HG03378 (cell line): ENCODE data around the gene RACGAP1.
A peak's percentile ranks its signal among the peaks of the same experiment; 100 is the strongest.

Experiments used
- ATAC-seq: cut with Tn5 transposase; IDR thresholded peaks from one replicate; pipeline ENCODE4 v1.9.1; 2021; ENCODE audit warnings: mild to moderate bottlenecking, moderate library complexity; ENCODE audit not compliant: unreplicated experiment

The RACGAP1 gene

DNA sequence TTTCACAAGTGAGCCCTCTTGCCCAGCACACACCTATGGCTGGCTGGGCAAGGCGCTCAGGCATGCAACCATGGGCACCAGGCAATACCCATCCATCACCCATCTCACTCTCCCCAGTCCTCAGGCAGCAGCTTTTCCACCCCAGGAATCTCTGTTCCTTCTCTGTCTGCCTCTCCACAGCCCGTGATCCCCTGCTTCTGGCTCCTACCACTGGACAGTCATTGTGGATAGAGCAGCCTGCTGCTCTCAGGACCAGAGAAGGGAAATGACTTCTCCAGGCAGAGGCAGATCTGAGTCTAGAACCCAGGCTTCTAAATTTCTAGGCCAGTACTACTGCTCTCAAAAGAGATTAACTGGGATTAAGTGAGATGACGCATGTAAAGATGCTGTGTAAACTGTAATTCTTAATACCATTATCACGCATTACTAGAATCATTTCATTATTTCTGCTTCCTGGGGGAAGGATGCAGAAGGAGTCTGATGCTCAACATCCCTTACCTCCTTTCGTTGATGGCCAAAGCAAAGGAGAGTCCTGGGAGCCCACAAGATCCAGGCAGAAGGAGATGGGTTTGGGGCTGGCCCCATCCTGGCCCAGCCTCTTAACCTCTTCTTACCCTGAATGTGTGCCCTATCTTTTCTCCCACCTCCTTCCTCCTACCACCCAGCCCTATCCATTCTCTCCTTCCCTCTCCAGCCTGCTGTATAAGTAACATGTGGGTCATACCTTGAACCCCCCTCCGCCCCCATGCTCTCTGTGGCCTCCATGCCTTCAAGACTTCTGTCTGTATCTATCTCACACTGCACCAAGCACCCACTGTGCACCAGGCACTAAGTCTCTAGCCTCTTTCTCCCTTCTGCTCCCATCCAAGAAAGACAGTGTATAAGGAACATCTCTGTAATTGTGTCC is 68.4 kb downstream of the RACGAP1 start:
- no peak for ATAC-seq

DNA sequence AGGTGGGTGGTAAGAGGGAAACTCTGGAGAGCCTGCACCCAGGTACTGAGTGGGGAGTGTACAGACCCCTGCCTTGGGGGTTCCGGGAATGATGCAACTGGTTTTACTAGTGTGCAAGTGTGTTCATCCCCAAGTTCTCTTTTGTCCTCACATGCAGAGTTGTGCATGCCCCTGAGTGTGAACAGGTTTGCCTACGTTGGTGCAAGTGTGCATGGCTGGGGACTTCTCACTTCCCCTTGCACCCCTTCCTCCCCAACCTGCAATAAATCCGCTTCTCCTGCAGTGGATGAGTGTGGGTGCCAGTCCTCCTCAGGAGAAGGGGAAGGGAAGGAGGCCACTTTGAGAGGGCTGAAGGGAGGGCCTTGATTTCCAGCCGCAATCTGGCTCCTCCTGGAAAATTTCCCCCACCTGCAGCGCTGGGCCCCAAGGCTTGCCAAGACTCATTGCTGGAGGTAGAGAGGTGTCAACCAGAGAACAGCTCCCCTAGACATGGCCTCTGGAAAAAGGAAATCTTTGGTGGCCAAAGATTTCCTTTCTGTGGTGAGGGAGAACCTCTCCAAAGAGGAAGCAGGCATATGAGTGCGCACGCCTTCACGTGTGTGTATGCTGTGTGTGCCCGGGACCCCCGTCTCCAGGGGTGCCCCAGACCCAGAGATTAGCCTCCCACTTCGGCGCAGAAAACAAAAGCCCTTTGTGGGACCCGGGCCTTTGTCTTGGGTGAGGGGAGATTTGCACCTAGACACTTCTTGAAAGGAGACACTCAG is 69.2 kb downstream of the RACGAP1 start:
- ATAC-seq = no peak

DNA sequence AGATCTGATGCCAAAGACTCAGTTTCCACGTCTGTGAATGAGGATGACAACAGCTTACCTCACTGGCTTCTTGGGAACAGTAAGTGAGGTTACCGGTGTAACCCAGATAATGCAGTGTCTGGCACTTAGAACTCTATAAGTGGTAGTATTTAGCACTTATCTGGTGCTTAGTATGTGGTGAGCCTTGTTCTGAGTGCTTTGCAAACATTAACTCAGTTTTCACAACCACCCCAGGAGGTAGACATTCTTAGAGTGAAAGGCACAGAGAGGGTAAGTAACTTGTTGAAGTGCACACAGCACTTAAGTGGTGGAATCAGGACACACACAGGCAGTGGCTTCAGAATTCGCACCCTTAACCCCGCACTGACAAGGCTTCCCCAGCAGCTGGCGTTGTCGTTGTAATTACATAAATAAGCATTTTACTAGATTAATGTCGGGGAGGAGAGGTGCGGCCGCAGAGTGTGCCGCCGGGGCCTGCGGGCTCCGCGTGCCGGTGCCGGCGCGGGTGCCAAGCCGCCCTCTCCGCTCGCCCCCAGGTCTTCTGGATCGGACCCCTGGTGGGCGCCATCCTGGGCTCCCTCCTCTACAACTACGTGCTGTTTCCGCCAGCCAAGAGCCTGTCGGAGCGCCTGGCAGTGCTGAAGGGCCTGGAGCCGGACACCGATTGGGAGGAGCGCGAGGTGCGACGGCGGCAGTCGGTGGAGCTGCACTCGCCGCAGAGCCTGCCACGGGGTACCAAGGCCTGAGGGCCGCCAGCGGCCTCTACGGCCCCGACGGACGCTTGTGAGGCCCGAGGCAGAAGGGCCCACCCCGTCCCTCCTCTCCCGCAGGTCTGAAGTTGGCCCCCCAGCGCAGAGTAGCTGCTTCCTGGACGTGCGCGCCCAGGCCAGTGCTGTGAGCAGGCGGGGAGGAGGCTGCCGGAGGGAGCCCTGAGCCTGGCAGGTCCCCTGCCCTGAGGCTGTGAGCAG is 70.1 kb downstream of the RACGAP1 start:
- ATAC-seq = no peak

GRCh38 chr12:49953961-49954846 is 71.1 kb downstream of the RACGAP1 start:
- no peak for ATAC-seq

GRCh38 chr12:49953151-49953550 is 72.1 kb downstream of the RACGAP1 start:
- ATAC-seq = no peak

DNA sequence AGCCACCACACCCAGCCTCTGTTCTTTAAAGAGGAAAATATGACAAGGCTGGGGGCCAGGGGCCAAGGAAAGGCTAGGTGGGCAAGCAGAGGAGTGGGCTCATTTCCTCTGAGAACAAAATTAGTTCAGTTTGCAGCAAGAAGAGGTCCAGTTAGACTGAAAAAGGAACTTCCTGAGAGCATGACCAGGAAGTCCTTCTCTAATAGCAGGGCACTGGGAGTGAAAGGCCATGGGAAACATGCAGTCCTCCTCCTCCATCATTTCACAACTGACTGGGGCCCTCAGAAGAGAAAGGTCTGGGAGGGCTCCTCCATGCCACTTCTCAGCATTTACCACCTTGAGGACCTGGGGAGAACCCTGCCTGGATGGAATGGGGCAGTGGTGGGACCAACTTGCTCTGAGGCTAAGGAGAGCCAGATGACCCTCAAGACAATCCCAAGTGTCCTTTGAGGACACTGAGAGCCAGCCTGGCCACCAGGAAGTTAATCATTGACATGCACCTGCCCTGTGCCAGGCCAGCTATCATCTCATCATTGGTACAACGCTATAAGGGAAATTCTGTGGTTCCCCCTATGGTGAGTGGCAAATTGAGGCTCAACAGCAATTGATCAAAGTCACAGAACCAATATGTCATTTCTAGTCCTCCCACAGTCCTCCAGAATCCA is 72.8 kb downstream of the RACGAP1 start:
- no peak for ATAC-seq

DNA sequence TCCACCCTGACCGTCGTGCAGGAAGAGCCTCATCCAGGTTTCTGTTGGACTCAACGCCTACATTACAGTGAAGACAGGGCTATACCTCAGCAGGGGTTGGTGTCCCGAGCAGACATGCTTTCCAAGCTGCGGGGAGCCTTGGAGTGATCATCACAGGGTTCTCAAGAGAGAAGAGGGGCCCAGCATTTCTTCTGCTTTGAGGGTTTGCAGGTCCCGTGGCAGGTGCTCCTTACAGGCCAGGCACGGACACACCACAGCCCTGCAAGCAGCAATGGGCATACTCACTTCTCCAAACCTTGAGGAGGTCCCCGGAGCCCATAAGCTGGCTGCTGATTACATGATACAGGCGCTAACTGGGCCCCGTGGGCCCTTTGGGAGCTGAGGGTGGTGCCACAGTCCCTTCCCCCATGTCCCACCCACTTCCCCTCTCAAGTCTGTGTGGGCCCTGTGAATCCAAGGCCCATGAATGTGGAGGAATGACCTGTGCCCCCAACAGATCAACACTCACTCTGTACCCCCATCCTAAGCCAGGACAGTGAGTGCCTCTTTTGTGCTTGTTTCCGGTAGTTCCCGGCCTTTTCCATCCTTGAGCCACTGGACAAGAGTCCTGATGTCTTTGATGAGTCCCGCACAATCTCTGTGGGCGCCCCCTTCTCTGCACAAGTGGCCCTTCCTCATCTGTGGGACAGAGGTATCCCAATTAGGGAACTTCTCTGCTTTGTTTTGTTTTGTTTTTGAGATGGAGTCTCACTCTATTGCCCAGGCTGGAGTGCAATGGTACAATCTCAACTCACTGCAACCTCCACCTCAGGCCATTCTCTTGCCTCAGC is 73.7 kb downstream of the RACGAP1 start:
- no peak for ATAC-seq

GRCh38 chr12:49950273-49951251 is 74.7 kb downstream of the RACGAP1 start, which contains the start of gene AQP2:
Gene AQP2 (plus strand): TSS chr12:49950737. CDS start chr12:49950831, 94 bp downstream.
- no peak for ATAC-seq

GRCh38 chr12:49949866-49950265 is 75.4 kb downstream of the RACGAP1 start:
- no peak for ATAC-seq

DNA sequence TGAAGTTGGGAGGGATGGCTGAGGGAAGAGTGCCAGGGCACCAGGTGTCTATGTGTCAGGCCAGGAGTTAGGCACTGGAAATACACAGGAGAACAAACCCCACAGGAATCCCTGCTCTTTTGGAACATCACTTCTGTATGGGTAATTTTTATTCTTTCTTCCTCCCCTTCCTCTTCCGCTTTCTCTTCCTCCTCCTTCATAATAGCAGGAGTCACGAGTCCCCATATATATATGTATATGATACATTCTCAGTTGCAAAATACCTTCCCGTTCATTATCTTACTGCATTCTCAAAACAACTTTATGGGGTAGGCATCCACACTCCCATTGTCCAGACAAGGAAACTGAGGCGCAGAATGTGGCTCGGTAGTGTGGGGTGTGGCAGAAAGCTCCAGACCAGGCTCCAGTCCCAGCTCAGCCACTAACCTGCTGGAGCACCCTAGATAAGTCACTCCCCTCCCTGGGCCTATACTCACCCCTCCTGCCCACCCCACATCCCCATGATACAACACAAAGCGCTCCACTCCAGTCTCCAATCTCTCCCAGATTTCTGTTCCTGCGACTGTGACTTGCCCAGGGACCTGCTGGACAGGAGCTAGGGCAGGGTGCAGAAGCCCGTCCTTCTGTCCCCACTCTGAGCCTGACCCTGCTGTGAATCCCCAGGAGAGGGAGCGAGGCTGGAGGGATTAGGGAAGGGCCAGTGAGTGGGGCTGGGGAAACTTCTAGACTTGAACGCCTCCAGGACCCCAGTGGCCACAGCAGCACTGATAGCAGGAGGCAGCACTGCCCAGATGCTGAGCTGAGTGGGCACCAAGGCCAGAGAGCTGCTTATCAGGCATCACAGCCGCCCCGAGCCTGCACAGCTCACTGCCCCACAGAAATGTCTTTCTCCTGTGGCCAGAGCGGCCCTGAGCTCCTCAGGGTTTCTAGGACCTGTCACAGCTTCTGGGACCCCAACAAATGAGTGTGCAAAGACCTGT is 76.1 kb downstream of the RACGAP1 start:
- no peak for ATAC-seq

GRCh38 chr12:49947593-49948226 is 77.6 kb downstream of the RACGAP1 start:
- ATAC-seq = no peak

- no peak for ATAC-seq
Observed at GRCh38 chr12:49946497-49946896, 78.8 kb downstream of the RACGAP1 start.

DNA sequence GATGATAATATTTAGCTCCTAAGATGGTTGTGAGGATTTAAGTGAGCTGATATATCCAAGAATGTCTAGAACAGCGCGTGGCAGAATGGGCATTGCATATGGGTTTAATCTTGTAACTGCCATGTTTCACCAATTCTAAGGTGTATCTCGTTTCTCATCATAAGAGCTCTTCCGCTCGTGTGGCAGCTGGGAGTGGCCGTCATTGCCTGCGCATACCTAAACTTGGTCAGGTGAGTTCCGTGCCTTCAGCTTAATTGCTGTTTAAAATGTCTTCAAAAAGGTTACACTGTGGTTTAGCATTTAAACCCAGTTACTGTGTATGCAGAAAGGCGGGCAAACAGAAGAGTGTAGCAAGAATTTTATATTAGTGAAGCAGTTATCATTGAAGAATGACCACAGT is 79.2 kb downstream of the RACGAP1 start:
- no peak for ATAC-seq

- ATAC-seq = peak; percentile 79
Observed at GRCh38 chr12:49945394-49946080, 79.8 kb downstream of the RACGAP1 start.

GRCh38 chr12:49944718-49945117 is 80.6 kb downstream of the RACGAP1 start:
- ATAC-seq = no peak
